Large intestine (tissue), 3 donors: ENCODE results near the gene ARHGAP31. TPM values are rescaled to one million over a fixed set of nuclear protein-coding genes. Genes with fewer than 3 reads are reported as not detected.
A peak's percentile ranks its signal among the peaks of the same experiment; 100 is the strongest.

Experiments used
- DNase-seq, 2 donors: peaks; one replicate each; pipeline versions ENCODE4 v3.0.0 to v3.0.0-alpha.2; 2013
- H3K27ac ChIP-seq: one replicate; pipeline ENCODE4 v1.5.1; 2013; ENCODE audit warnings: low read length
- H3K27me3 ChIP-seq: 2 replicates; pipeline ENCODE4 v1.6.1; 2013; ENCODE audit warnings: low read length; ENCODE audit not compliant: control insufficient read depth, insufficient read depth
- H3K36me3 ChIP-seq: 2 replicates; pipeline ENCODE4 v1.6.1; 2013; ENCODE audit warnings: low read length; ENCODE audit not compliant: control insufficient read depth, insufficient read depth
- H3K4me1 ChIP-seq: one replicate; pipeline ENCODE4 v1.6.1; 2013; ENCODE audit warnings: low read length; ENCODE audit not compliant: control insufficient read depth, insufficient read depth
- H3K4me3 ChIP-seq: one replicate; pipeline ENCODE4 v1.5.1; 2013; ENCODE audit warnings: low read length
- H3K9me3 ChIP-seq: one replicate; pipeline ENCODE4 v1.6.1; 2013; ENCODE audit warnings: mild to moderate bottlenecking, low read depth, low read length, moderate library complexity; ENCODE audit not compliant: control insufficient read depth
- WGBS: methylation state at CpG from one replicate; pipeline ENCODE4 v1.1.5; 2013; ENCODE audit warnings: low lambda C conversion rate; ENCODE audit not compliant: insufficient coverage; 5-methylcytosine and 5-hydroxymethylcytosine counted together
- polyA plus RNA-seq: library from polyadenylated mRNA; unstranded; fragments of 120-200 nt; gene quantifications from one replicate; pipeline ENCODE4 v1.2.1, GENCODE V29; 2013

Gene ARHGAP31
- polyA plus RNA-seq, 1 donor, result 5.6 TPM

- DNase-seq, result peak; percentile 21 to 66
- Histone ChIP-seq H3K27ac (peak overlapping the region; percentile 48), H3K4me1 (peaks cover 4% of the 10 kb centered on the region), H3K4me3 (peak overlapping the region; percentile 52), H3K27me3 (no peaks in the 10 kb centered on the region), H3K9me3 (no peaks in the 10 kb centered on the region), H3K36me3 (peaks cover 2% of the 10 kb centered on the region)
- 60% methylated on average over 1 of the region's 43 CpGs for WGBS
These were observed 801 bp downstream of the ARHGAP31 start for GRCh38 chr3:119294696-119295671.

GRCh38 chr3:119295816-119296726 lies 1.9 kb downstream of the ARHGAP31 start:
- peak overlapping the region; percentile 12 for H3K4me3 ChIP-seq
- H3K27ac ChIP-seq, result peak overlapping the region; percentile 20

GRCh38 chr3:119296727-119297122 lies 2.5 kb downstream of the ARHGAP31 start:
- DNase-seq, result no peak
- H3K36me3 ChIP-seq, result peaks cover 2% of the 10 kb centered on the region
- WGBS, result 60% methylated on average over 1 of the region's 4 CpGs
- H3K4me3 ChIP-seq, result no peak overlapping the region
- H3K27ac ChIP-seq, result no peak overlapping the region
- H3K4me1 ChIP-seq, result peaks cover 4% of the 10 kb centered on the region
- H3K9me3 ChIP-seq, result no peaks in the 10 kb centered on the region
- no peaks in the 10 kb centered on the region for H3K27me3 ChIP-seq

More at GRCh38 chr3:119295816-119296726, 1.9 kb downstream of the ARHGAP31 start:
- H3K27me3 ChIP-seq, result no peaks in the 10 kb centered on the region
- H3K36me3 ChIP-seq, result peaks cover 2% of the 10 kb centered on the region
- WGBS, result 79% methylated on average over 2 of the region's 8 CpGs
- no peaks in the 10 kb centered on the region for H3K9me3 ChIP-seq
- DNase-seq, result no peak
- H3K4me1 ChIP-seq, result peaks cover 4% of the 10 kb centered on the region

- H3K4me3 ChIP-seq, result no peak overlapping the region
- peaks cover 2% of the 10 kb centered on the region for H3K36me3 ChIP-seq
- no peaks in the 10 kb centered on the region for H3K9me3 ChIP-seq
- no peak for DNase-seq
- H3K4me1 ChIP-seq, result peaks cover 4% of the 10 kb centered on the region
- H3K27ac ChIP-seq, result no peak overlapping the region
- no peaks in the 10 kb centered on the region for H3K27me3 ChIP-seq
These were observed 3.0 kb downstream of the ARHGAP31 start for GRCh38 chr3:119297169-119297568.

- peaks cover 2% of the 10 kb centered on the region for H3K36me3 ChIP-seq
- peaks cover 2% of the 10 kb centered on the region for H3K4me1 ChIP-seq
- WGBS, result 100% methylated on average over 1 of the region's 11 CpGs
- no peak overlapping the region for H3K4me3 ChIP-seq
- DNase-seq, result no peak
- no peaks in the 10 kb centered on the region for H3K27me3 ChIP-seq
- no peaks in the 10 kb centered on the region for H3K9me3 ChIP-seq
- H3K27ac ChIP-seq, result no peak overlapping the region
These were observed 4.4 kb downstream of the ARHGAP31 start for GRCh38 chr3:119298565-119298941.

GRCh38 chr3:119300991-119301391 lies 6.8 kb downstream of the ARHGAP31 start:
- Histone ChIP-seq H3K9me3 (no peaks in the 10 kb centered on the region), H3K4me3 (no peak overlapping the region), H3K27ac (no peak overlapping the region), H3K4me1 (peaks cover 3% of the 10 kb centered on the region), H3K27me3 (no peaks in the 10 kb centered on the region), H3K36me3 (peaks cover 2% of the 10 kb centered on the region)
- no CpG with 5 or more reads among the region's 5 CpGs for WGBS
- DNase-seq, result no peak

GRCh38 chr3:119301662-119302061 lies 7.5 kb downstream of the ARHGAP31 start:
- Histone ChIP-seq H3K27me3 (no peaks in the 10 kb centered on the region), H3K9me3 (no peaks in the 10 kb centered on the region), H3K4me3 (no peak overlapping the region), H3K4me1 (peaks cover 3% of the 10 kb centered on the region), H3K36me3 (peaks cover 2% of the 10 kb centered on the region), H3K27ac (no peak overlapping the region)
- DNase-seq, result no peak
- no CpG with 5 or more reads among the region's 3 CpGs for WGBS

GRCh38 chr3:119302697-119303551 lies 8.7 kb downstream of the ARHGAP31 start:
- Histone ChIP-seq H3K27ac (no peak overlapping the region), H3K36me3 (peaks cover 2% of the 10 kb centered on the region), H3K4me1 (peaks cover 3% of the 10 kb centered on the region), H3K4me3 (no peak overlapping the region), H3K27me3 (no peaks in the 10 kb centered on the region), H3K9me3 (no peaks in the 10 kb centered on the region)
- no peak for DNase-seq
- 100% methylated on average over 1 of the region's 7 CpGs for WGBS

- H3K36me3 ChIP-seq, result no peaks in the 10 kb centered on the region
These were observed 10.1 kb downstream of the ARHGAP31 start for GRCh38 chr3:119304201-119304713.

More at GRCh38 chr3:119304201-119304713, 10.1 kb downstream of the ARHGAP31 start:
- WGBS, result no CpG with 5 or more reads among the region's 1 CpG
- no peak for DNase-seq
- no peaks in the 10 kb centered on the region for H3K9me3 ChIP-seq
- H3K4me1 ChIP-seq, result peaks cover 3% of the 10 kb centered on the region
- H3K27ac ChIP-seq, result no peak overlapping the region
- no peak overlapping the region for H3K4me3 ChIP-seq
- no peaks in the 10 kb centered on the region for H3K27me3 ChIP-seq
